Prostate gland (tissue), 2 donors: ENCODE results near the gene C10orf90. TPM values are rescaled to one million over a fixed set of nuclear protein-coding genes. Genes with fewer than 3 reads are reported as not detected.

Experiments used
- DNase-seq: peaks from one replicate; pipeline ENCODE4 v3.0.0-alpha.2; 2019; ENCODE audit warnings: low spot score
- H3K27ac ChIP-seq, 2 donors: fragments of 200-600 bp; sonication (generic); 2 replicates each; pipeline ENCODE4 v1.5.1; 2017 to 2019
- H3K27me3 ChIP-seq: fragments of 200-600 bp; sonication (generic); replicated peaks from 2 replicates; pipeline ENCODE4 v1.5.1; 2019; ENCODE audit not compliant: insufficient read depth
- H3K36me3 ChIP-seq, 2 donors: fragments of 200-600 bp; sonication (generic); 1 replicate in 1 of 2; 2 replicates in 1 of 2; pipeline versions ENCODE4 v1.5.1 to v1.8.1; 2017 to 2019
- H3K4me1 ChIP-seq: fragments of 200-600 bp; sonication (generic); replicated peaks from 2 replicates; pipeline ENCODE4 v1.5.1; 2019
- H3K4me3 ChIP-seq, 2 donors: fragments of 200-600 bp; sonication (generic); 2 replicates each; pipeline ENCODE4 v1.5.1; 2017 to 2019
- H3K9me3 ChIP-seq: fragments of 200-600 bp; sonication (generic); 2 replicates; pipeline ENCODE4 v1.5.1; 2017
- CTCF ChIP-seq, 4 experiments: fragments of 200-600 bp in 2 of 4; fragments of 450-650 bp in 2 of 4; sonication (generic) in 2 of 4; IDR thresholded peaks; 1 replicate in 3 of 4; 2 replicates in 1 of 4; pipeline ENCODE4 v1.5.1; 2016 to 2019; ENCODE audit warnings: antibody characterized with exemption in 4 of 4, mild to moderate bottlenecking in 2 of 4, moderate library complexity in 2 of 4
- POLR2A ChIP-seq: fragments of 450-650 bp; IDR thresholded peaks from one replicate; pipeline ENCODE4 v1.6.1; 2016; ENCODE audit warnings: antibody characterized with exemption, mild to moderate bottlenecking
- POLR2AphosphoS5 ChIP-seq: sonication (generic); formaldehyde crosslinking; IDR thresholded peaks from one replicate; pipeline ENCODE4 v1.6.1; 2017; ENCODE audit warnings: antibody characterized with exemption
- WGBS: methylation state at CpG from one replicate; pipeline ENCODE4 v1.1.5; 2018; 5-methylcytosine and 5-hydroxymethylcytosine counted together
- intact Hi-C: fragments of 100-400 bp; cut with DNase I; formaldehyde crosslinking; loops from one replicate; pipeline ENCODE4 v1.14.2; 2022
- total RNA-seq, 2 donors: library from RNA; depleted of rRNA; stranded (reverse); fragments of >200 nt; gene quantifications; one replicate each; pipeline ENCODE4 v1.1.0, GENCODE V29; 2016

The C10orf90 gene
- total RNA-seq, 2 donors from 2014 or later: 0.45 TPM; not detected in 1

GRCh38 chr10:126696684-126697083 lies 26.2 kb upstream of the C10orf90 start:
- Histone ChIP-seq H3K4me3 (no peak overlapping the region), H3K9me3 (no peaks in the 10 kb centered on the region), H3K4me1 (no peaks in the 10 kb centered on the region), H3K36me3 (no peaks in the 10 kb centered on the region), H3K27ac (no peak overlapping the region), H3K27me3 (no peaks in the 10 kb centered on the region)
- 61% methylated on average over 1 of the region's 1 CpG for WGBS
- TF ChIP-seq POLR2A: no peak
- no peak for TF ChIP-seq POLR2AphosphoS5
- TF ChIP-seq CTCF (IDR thresholded peaks at IDR 0.05): no peak
- DNase-seq: no peak
- intact Hi-C loops: no loop called here

GRCh38 chr10:126691456-126691855 lies 21.0 kb upstream of the C10orf90 start:
- Histone ChIP-seq H3K27me3 (no peaks in the 10 kb centered on the region), H3K36me3 (no peaks in the 10 kb centered on the region), H3K9me3 (no peaks in the 10 kb centered on the region), H3K4me3 (no peak overlapping the region), H3K4me1 (no peaks in the 10 kb centered on the region), H3K27ac (no peak overlapping the region)
- intact Hi-C loops: no loop called here
- no peak for TF ChIP-seq POLR2A
- no peak for TF ChIP-seq POLR2AphosphoS5
- no peak for TF ChIP-seq CTCF (IDR thresholded peaks at IDR 0.05)
- no peak for DNase-seq
- WGBS: 59% methylated on average over 1 of the region's 1 CpG

GRCh38 chr10:126690534-126690933 lies 20.0 kb upstream of the C10orf90 start:
- WGBS: 68% methylated on average over 2 of the region's 2 CpGs
- intact Hi-C loops: no loop called here
- no peak for DNase-seq
- Histone ChIP-seq H3K36me3 (no peaks in the 10 kb centered on the region), H3K4me1 (no peaks in the 10 kb centered on the region), H3K9me3 (no peaks in the 10 kb centered on the region), H3K27ac (no peak overlapping the region), H3K27me3 (no peaks in the 10 kb centered on the region), H3K4me3 (no peak overlapping the region)
- no peak for TF ChIP-seq POLR2A
- TF ChIP-seq CTCF (IDR thresholded peaks at IDR 0.05): no peak
- no peak for TF ChIP-seq POLR2AphosphoS5

GRCh38 chr10:126689461-126689994 lies 19.0 kb upstream of the C10orf90 start:
- Histone ChIP-seq H3K9me3 (no peaks in the 10 kb centered on the region), H3K4me1 (no peaks in the 10 kb centered on the region), H3K4me3 (no peak overlapping the region), H3K27me3 (no peaks in the 10 kb centered on the region), H3K27ac (no peak overlapping the region), H3K36me3 (no peaks in the 10 kb centered on the region)
- TF ChIP-seq CTCF (IDR thresholded peaks at IDR 0.05): no peak
- no peak for TF ChIP-seq POLR2AphosphoS5
- no peak for TF ChIP-seq POLR2A
- 100% methylated on average over 4 of the region's 4 CpGs for WGBS
- no peak for DNase-seq
- intact Hi-C loops: no loop called here

GRCh38 chr10:126687121-126687606 lies 16.7 kb upstream of the C10orf90 start:
- intact Hi-C loops: no loop called here
- Histone ChIP-seq H3K9me3 (no peaks in the 10 kb centered on the region), H3K36me3 (no peaks in the 10 kb centered on the region), H3K4me3 (no peak overlapping the region), H3K4me1 (no peaks in the 10 kb centered on the region), H3K27ac (no peak overlapping the region), H3K27me3 (no peaks in the 10 kb centered on the region)
- 43% methylated on average over 10 of the region's 10 CpGs for WGBS
- no peak for TF ChIP-seq POLR2AphosphoS5
- TF ChIP-seq CTCF (IDR thresholded peaks at IDR 0.05): no peak
- TF ChIP-seq POLR2A: no peak
- no peak for DNase-seq
